H1 (cell line): ENCODE results near the gene ATG7. TPM values are rescaled to one million over a fixed set of nuclear protein-coding genes. Genes with fewer than 3 reads are reported as not detected.

ENCODE experiments used
- CTCF ChIA-PET: fragments of 300-600 bp; sonication (Branson Sonifier 250); formaldehyde crosslinking; loops from one replicate; lab custom pipeline; 2021; ENCODE audit not compliant: partially characterized antibody; lab: Charles Lee
- POLR2A ChIA-PET: fragments of 300-600 bp; sonication (Branson Sonifier 250); formaldehyde crosslinking; loops from one replicate; lab custom pipeline; 2021; ENCODE audit warnings: inconsistent platforms; ENCODE audit not compliant: partially characterized antibody; lab: Charles Lee
- DNase-seq, 2 experiments: peaks; one replicate each; pipeline versions ENCODE4 v3.0.0 to v3.0.0-alpha.2; 2010 to 2022; ENCODE audit warnings: low spot score in 2 of 2, low read depth in 1 of 2, mixed read lengths in 1 of 2
- FAIRE-seq: peaks from 2 replicates; lab custom pipeline; 2011; peaks lifted over from hg19 to GRCh38; lab: Jason Lieb, UNC
- H2AFZ ChIP-seq: 2 replicates; pipeline ENCODE4 v1.8.1; 2012; ENCODE audit warnings: low read length, inconsistent platforms
- H2AK5ac ChIP-seq: 2 replicates; pipeline ENCODE4 v1.6.1; 2013; ENCODE audit warnings: low read depth, low read length
- H2BK120ac ChIP-seq: replicated peaks from 2 replicates; pipeline ENCODE3; 2013; ENCODE audit warnings: low read depth, low read length, inconsistent platforms
- H2BK12ac ChIP-seq: 2 replicates; pipeline ENCODE4 v1.6.1; 2013; ENCODE audit warnings: low read depth, low read length
- H2BK15ac ChIP-seq: 2 replicates; pipeline ENCODE4 v1.6.1; 2013; ENCODE audit warnings: low read length
- H2BK20ac ChIP-seq: 2 replicates; pipeline ENCODE4 v1.6.1; 2013; ENCODE audit warnings: low read length
- H2BK5ac ChIP-seq: 2 replicates; pipeline ENCODE4 v1.6.1; 2013; ENCODE audit warnings: low read depth, low read length
- H3K14ac ChIP-seq: 2 replicates; pipeline ENCODE4 v1.6.1; 2013; ENCODE audit warnings: inconsistent platforms; ENCODE audit not compliant: insufficient read length
- H3K18ac ChIP-seq: 2 replicates; pipeline ENCODE4 v1.6.1; 2013; ENCODE audit warnings: low read length; ENCODE audit errors: extremely low read depth
- H3K23ac ChIP-seq: 2 replicates; pipeline ENCODE4 v1.6.1; 2013; ENCODE audit warnings: inconsistent platforms; ENCODE audit not compliant: insufficient read length
- H3K23me2 ChIP-seq: 2 replicates; pipeline ENCODE4 v1.6.1; 2013; ENCODE audit warnings: low read depth, low read length
- H3K27ac ChIP-seq: 2 replicates; pipeline ENCODE4 v1.6.1; 2011; ENCODE audit warnings: low read depth, low read length, inconsistent platforms
- H3K27me3 ChIP-seq, 4 experiments: replicated peaks in 1 of 4; 1 replicate in 1 of 4; 2 replicates in 3 of 4; pipeline versions ENCODE4 v1.6.1 to v1.8.1; 2011 to 2013; ENCODE audit warnings: low read length in 3 of 4, mild to moderate bottlenecking in 3 of 4, inconsistent platforms in 2 of 4, mixed read lengths in 2 of 4, moderate library complexity in 1 of 4; ENCODE audit not compliant: control insufficient read depth in 3 of 4, insufficient read depth in 3 of 4; ENCODE audit errors: extremely low read depth in 1 of 4
- H3K36me3 ChIP-seq, 4 experiments: 2 replicates each; pipeline versions ENCODE4 v1.6.1 to v1.8.1; 2011 to 2013; ENCODE audit warnings: mild to moderate bottlenecking in 4 of 4, low read length in 3 of 4, moderate library complexity in 2 of 4, control low read depth in 1 of 4, inconsistent platforms in 1 of 4; ENCODE audit not compliant: insufficient read depth in 4 of 4, control insufficient read depth in 2 of 4
- H3K4ac ChIP-seq: replicated peaks from 2 replicates; pipeline ENCODE3; 2013; ENCODE audit warnings: low read length, low read depth, mixed read lengths, inconsistent platforms; ENCODE audit not compliant: insufficient read length
- H3K4me1 ChIP-seq, 4 experiments: replicated peaks in 1 of 4; 1 replicate in 1 of 4; 2 replicates in 3 of 4; pipeline versions ENCODE4 v1.6.1 to v1.8.1; 2011 to 2013; ENCODE audit warnings: low read length in 3 of 4, inconsistent platforms in 2 of 4, mixed read lengths in 1 of 4; ENCODE audit not compliant: insufficient read depth in 4 of 4, control insufficient read depth in 3 of 4
- H3K4me2 ChIP-seq, 2 experiments: 2 replicates each; pipeline versions ENCODE4 v1.6.1 to v1.8.1; 2011 to 2013; ENCODE audit warnings: low read depth in 2 of 2, low read length in 2 of 2, control low read depth in 1 of 2, inconsistent platforms in 1 of 2, mild to moderate bottlenecking in 1 of 2; ENCODE audit not compliant: insufficient read depth in 1 of 2
- H3K4me3 ChIP-seq, 4 experiments: fragments of 200-600, 300-600 bp in 1 of 4; sonication (generic), shearing (Covaris generic), sonication (Bioruptor Twin) in 1 of 4; 2 replicates each; pipeline versions ENCODE4 v1.5.1 to v1.8.1; 2011 to 2016; ENCODE audit warnings: low read length in 4 of 4, low read depth in 3 of 4, control low read depth in 2 of 4, inconsistent platforms in 2 of 4, mild to moderate bottlenecking in 2 of 4, mixed read lengths in 1 of 4, moderate library complexity in 1 of 4; ENCODE audit not compliant: insufficient read depth in 2 of 4; ENCODE audit errors: extremely low read depth in 1 of 4
- H3K56ac ChIP-seq: replicated peaks from 2 replicates; pipeline ENCODE3; 2013; ENCODE audit warnings: low read depth, mild to moderate bottlenecking, mixed read lengths, low read length, inconsistent platforms; ENCODE audit not compliant: insufficient read length
- H3K79me1 ChIP-seq: 2 replicates; pipeline ENCODE4 v1.6.1; 2013; ENCODE audit warnings: low read depth, low read length, control low read depth
- H3K79me2 ChIP-seq, 2 experiments: 2 replicates each; pipeline versions ENCODE4 v1.6.1 to v1.8.1; 2012 to 2013; ENCODE audit warnings: low read length in 2 of 2, mild to moderate bottlenecking in 2 of 2, inconsistent platforms in 1 of 2; ENCODE audit not compliant: insufficient read depth in 2 of 2, control insufficient read depth in 1 of 2
- H3K9ac ChIP-seq, 4 experiments: replicated peaks in 1 of 4; 1 replicate in 1 of 4; 2 replicates in 3 of 4; pipeline versions ENCODE4 v1.6.1 to v1.8.1; 2011 to 2013; ENCODE audit warnings: low read depth in 3 of 4, low read length in 3 of 4, control low read depth in 2 of 4, mild to moderate bottlenecking in 2 of 4, moderate library complexity in 2 of 4, inconsistent platforms in 1 of 4; ENCODE audit errors: extremely low read depth in 1 of 4
- H3K9me3 ChIP-seq, 2 experiments: 2 replicates each; pipeline versions ENCODE4 v1.6.1 to v1.8.1; 2012 to 2013; ENCODE audit warnings: mild to moderate bottlenecking in 2 of 2, moderate library complexity in 2 of 2, control low read depth in 1 of 2, inconsistent platforms in 1 of 2, low read depth in 1 of 2, low read length in 1 of 2, mixed read lengths in 1 of 2; ENCODE audit not compliant: insufficient read depth in 2 of 2
- H4K20me1 ChIP-seq, 2 experiments: replicated peaks in 1 of 2; 2 replicates each; pipeline versions ENCODE3 to v1.8.1; 2011 to 2013; ENCODE audit warnings: inconsistent platforms in 2 of 2, low read length in 2 of 2, mild to moderate bottlenecking in 1 of 2; ENCODE audit not compliant: insufficient read depth in 2 of 2, control insufficient read depth in 1 of 2
- H4K5ac ChIP-seq: 2 replicates; pipeline ENCODE4 v1.6.1; 2013; ENCODE audit warnings: low read length, low read depth, mixed read lengths, inconsistent platforms; ENCODE audit not compliant: insufficient read length
- H4K8ac ChIP-seq: 2 replicates; pipeline ENCODE4 v1.8.0; 2013; ENCODE audit warnings: mild to moderate bottlenecking, moderate library complexity, low read length, inconsistent platforms; ENCODE audit not compliant: insufficient read depth; ENCODE audit errors: extremely low read depth
- H4K91ac ChIP-seq: replicated peaks from 2 replicates; pipeline ENCODE3; 2013; ENCODE audit warnings: low read length, mixed read lengths, inconsistent platforms; ENCODE audit not compliant: insufficient read length
- HDAC6 ChIP-seq: IDR thresholded peaks from one replicate; pipeline ENCODE4 v1.7.1; 2012; ENCODE audit warnings: low read depth, mild to moderate bottlenecking, inconsistent platforms, low read length, moderate library complexity
- TBP ChIP-seq: IDR thresholded peaks from 2 replicates; pipeline ENCODE4 v1.6.1; 2011; ENCODE audit warnings: low read depth, low read length, improper control_type of control experiment
- whole genome bisulfite sequencing, 2 experiments: shearing (Covaris generic) in 1 of 2; methylation state at CpG; one replicate each; pipeline versions ENCODE4 v1.1.6 to v1.1.7; 2013 to 2015; ENCODE audit warnings: low lambda C conversion rate in 2 of 2, mixed read lengths in 2 of 2, inconsistent platforms in 1 of 2, low coverage in 1 of 2, missing lambda C conversion rate in 1 of 2; ENCODE audit not compliant: insufficient replicate concordance in 2 of 2, insufficient coverage in 1 of 2, insufficient read length in 1 of 2; ENCODE audit errors: extremely low coverage in 1 of 2, missing lambda C conversion rate in 1 of 2; 5-methylcytosine and 5-hydroxymethylcytosine counted together
- polyA plus RNA-seq, 7 experiments: library from polyadenylated mRNA; depleted of rRNA in 3 of 7; stranded (reverse) in 5 of 7; unstranded in 2 of 7; fragments of >200 nt in 5 of 7; fragments of 200-250 nt in 2 of 7; gene quantifications; 1 replicate in 5 of 7; 2 replicates in 1 of 7; 4 replicates in 1 of 7; pipeline versions ENCODE4 v1.2.1 to v1.2.3, GENCODE V29; 2011 to 2013; ENCODE audit warnings: missing spikeins in 2 of 7, mixed read lengths in 2 of 7
- total RNA-seq: library from RNA; stranded (reverse); fragmentation: NEBNext Ultra II Directional; extraction: Animal tissue kit (Norgen Biotek cat#: 25700); gene quantifications from 2 replicates; pipeline ENCODE4 v1.2.1, GENCODE V29; 2021

Gene ATG7
- total and polyA plus RNA-seq, 2 of the 8 experiments (the other 6 are each of a cell fraction or from before 2014, with no cell fraction given) = 15.0 to 19.1 TPM

DNA sequence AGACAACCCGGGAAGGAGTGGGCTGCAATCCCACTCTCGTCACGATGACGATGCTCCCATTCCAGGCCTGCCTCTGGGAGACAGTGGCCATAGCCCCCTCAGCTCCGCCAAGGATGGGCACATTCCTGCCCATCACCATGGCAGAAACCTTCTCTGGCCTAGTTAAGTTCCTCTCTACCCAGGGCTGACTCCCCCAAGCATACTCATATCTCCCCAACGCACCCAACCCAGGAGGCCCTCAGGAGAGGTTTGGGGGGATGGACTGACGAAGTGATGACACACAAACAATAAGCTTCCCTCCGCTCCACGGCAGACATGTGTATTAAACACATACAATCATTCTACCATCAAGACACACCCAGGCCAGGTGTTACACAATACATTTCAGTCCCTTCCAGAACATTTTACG, 311.4 kb downstream of the ATG7 start:
- Histone ChIP-seq H3K9me3 (no peaks in the 10 kb centered on the region), H4K5ac (no peak overlapping the region), H3K18ac (no peak overlapping the region; the same call in 1 of the 2 replicates), H2AK5ac (no peak overlapping the region), H4K91ac (no peak overlapping the region), H2BK20ac (no peak overlapping the region), H3K36me3 (no peaks in the 10 kb centered on the region), H3K4me1 (peaks cover 7 to 21% (median 11%) of the 10 kb centered on the region in 4 experiments; a peak in 6 of 7 replicates), H3K4ac (no peak overlapping the region), H3K14ac (no peak overlapping the region), H4K20me1 (peaks cover 2 to 4% of the 10 kb centered on the region in 2 experiments), H3K56ac (no peak overlapping the region), H2AFZ (no peak overlapping the region), H2BK15ac (no peak overlapping the region), H3K4me2 (peak overlapping the region in 1 of 2 experiments; percentile 0; a peak in 2 of 4 replicates), H3K23me2 (0 out of 2 replicates have a peak, but pooled peaks cover 3% of the 10 kb centered on the region), H3K27me3 (no peaks in the 10 kb centered on the region), H2BK5ac (peak overlapping the region; percentile 20; the same call in 1 of the 2 replicates), H4K8ac (no peak overlapping the region), H3K27ac (no peak overlapping the region), H3K23ac (no peak overlapping the region), H3K4me3 (no peak overlapping the region), H2BK12ac (no peak overlapping the region), H3K9ac (no peak overlapping the region), H3K79me1 (peaks cover 11% of the 10 kb centered on the region), H2BK120ac (no peak overlapping the region), H3K79me2 (peaks cover 9 to 90% of the 10 kb centered on the region in 2 experiments)
- ChIA-PET CTCF (interaction anchor here (0.6 to 1.0 kb wide), 3 partner anchors 68 to 1164 kb away, joined by 3 to 4 read pairs (median 3); no protein-coding TSS in a partner anchor), POLR2A (interaction anchor here (0.8 kb wide), 1 partner anchor 60 kb away, joined by 3 read pairs; the partner anchor contains the start of gene VGLL4)
- no peak for TF ChIP-seq TBP
- no peak for TF ChIP-seq HDAC6
- WGBS, 2 experiments = 86% methylated on average over 7 of the region's 10 CpGs; no CpG with 5 or more reads in 1 of the 2 experiments
- DNase-seq (no peak), FAIRE-seq (no peak)
